Lung (tissue), 12 donors: ENCODE data around the gene CKB. TPM values are rescaled to one million over a fixed set of nuclear protein-coding genes. Genes with fewer than 3 reads are reported as not detected.

ENCODE experiments used
- ATAC-seq: fragments of 200-7000 bp; cut with Tn5 transposase; one replicate; pipeline ENCODE4 v1.9.1; 2020; ENCODE audit warnings: moderate number of reproducible peaks; ENCODE audit not compliant: insufficient read depth, low FRiP score
- DNase-seq, 3 donors: peaks; one replicate each; pipeline ENCODE4 v3.0.0-alpha.2; 2013 to 2017
- H3K27ac ChIP-seq, 2 donors: one replicate each; pipeline ENCODE4 v1.5.1; 2013; ENCODE audit warnings: mild to moderate bottlenecking in 2 of 2, moderate library complexity in 2 of 2, control low read depth in 1 of 2, inconsistent platforms in 1 of 2, low read depth in 1 of 2, low read length in 1 of 2
- H3K27me3 ChIP-seq, 3 donors: one replicate each; pipeline ENCODE4 v1.5.1; 2013; ENCODE audit warnings: low read length in 2 of 3; ENCODE audit not compliant: control insufficient read depth in 3 of 3, insufficient read depth in 3 of 3
- H3K36me3 ChIP-seq, 4 donors: one replicate each; pipeline ENCODE4 v1.5.1; 2013; ENCODE audit warnings: low read length in 4 of 4, mild to moderate bottlenecking in 1 of 4, moderate library complexity in 1 of 4; ENCODE audit not compliant: control insufficient read depth in 4 of 4, insufficient read depth in 4 of 4
- H3K4me1 ChIP-seq, 5 donors: one replicate each; pipeline ENCODE4 v1.5.1; 2013; ENCODE audit warnings: low read length in 5 of 5, mild to moderate bottlenecking in 2 of 5, moderate library complexity in 1 of 5; ENCODE audit not compliant: control insufficient read depth in 5 of 5, insufficient read depth in 5 of 5
- H3K4me3 ChIP-seq: one replicate; pipeline ENCODE4 v1.5.1; 2013; ENCODE audit warnings: mild to moderate bottlenecking, control low read depth, moderate library complexity
- H3K9ac ChIP-seq, 2 donors: one replicate each; pipeline ENCODE4 v1.5.1; 2013; ENCODE audit warnings: low read length in 2 of 2, control low read depth in 1 of 2; ENCODE audit not compliant: insufficient read depth in 1 of 2
- H3K9me3 ChIP-seq, 4 donors: one replicate each; pipeline ENCODE4 v1.5.1; 2013; ENCODE audit warnings: low read length in 3 of 4, mild to moderate bottlenecking in 1 of 4, moderate library complexity in 1 of 4; ENCODE audit not compliant: control insufficient read depth in 4 of 4, insufficient read depth in 3 of 4
- WGBS, 2 donors: extraction: QIAGEN DNeasy Blood & Tissue Kit; methylation state at CpG; one replicate each; pipeline ENCODE4 v1.1.7; 2013; 5-methylcytosine and 5-hydroxymethylcytosine counted together
- polyA plus RNA-seq, 2 donors: library from polyadenylated mRNA; stranded (reverse); fragments of 200-250 nt; gene quantifications; one replicate each; pipeline ENCODE4 v1.2.1, GENCODE V29; 2013
- total RNA-seq, 2 donors: library from RNA; depleted of rRNA in 1 of 2; stranded (reverse); fragments of >200 nt in 1 of 2; gene quantifications; one replicate each; pipeline ENCODE4 v1.2.1, GENCODE V29; 2014 to 2021
- TF ChIP-seq, protein P1 (sequence below): IDR thresholded peaks from 2 replicates; pipeline ENCODE4 v1.5.1; 2012; ENCODE audit warnings: mild to moderate bottlenecking; ENCODE audit errors: control extremely low read depth, extremely low read depth
- donor health status: control.
- donor health status: control.
- donor health status: Bipolar disorder and iron deficiency.
- donor health status: healthy.
- donor health status: DM: yes; HTN: yes; CAD: no.

Gene CKB
- total and polyA plus RNA-seq, 4 donors = 111 to 356 (median 277) TPM

GRCh38 chr14:103480595-103480994 lies 42.0 kb downstream of the CKB start:
- no peak overlapping the region for H3K27ac ChIP-seq
- no peaks in the 10 kb centered on the region for H3K9me3 ChIP-seq
- DNase-seq (no peak), ATAC-seq (no peak)
- no peak overlapping the region for H3K9ac ChIP-seq
- TF ChIP-seq, protein P1, sequence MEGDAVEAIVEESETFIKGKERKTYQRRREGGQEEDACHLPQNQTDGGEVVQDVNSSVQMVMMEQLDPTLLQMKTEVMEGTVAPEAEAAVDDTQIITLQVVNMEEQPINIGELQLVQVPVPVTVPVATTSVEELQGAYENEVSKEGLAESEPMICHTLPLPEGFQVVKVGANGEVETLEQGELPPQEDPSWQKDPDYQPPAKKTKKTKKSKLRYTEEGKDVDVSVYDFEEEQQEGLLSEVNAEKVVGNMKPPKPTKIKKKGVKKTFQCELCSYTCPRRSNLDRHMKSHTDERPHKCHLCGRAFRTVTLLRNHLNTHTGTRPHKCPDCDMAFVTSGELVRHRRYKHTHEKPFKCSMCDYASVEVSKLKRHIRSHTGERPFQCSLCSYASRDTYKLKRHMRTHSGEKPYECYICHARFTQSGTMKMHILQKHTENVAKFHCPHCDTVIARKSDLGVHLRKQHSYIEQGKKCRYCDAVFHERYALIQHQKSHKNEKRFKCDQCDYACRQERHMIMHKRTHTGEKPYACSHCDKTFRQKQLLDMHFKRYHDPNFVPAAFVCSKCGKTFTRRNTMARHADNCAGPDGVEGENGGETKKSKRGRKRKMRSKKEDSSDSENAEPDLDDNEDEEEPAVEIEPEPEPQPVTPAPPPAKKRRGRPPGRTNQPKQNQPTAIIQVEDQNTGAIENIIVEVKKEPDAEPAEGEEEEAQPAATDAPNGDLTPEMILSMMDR = no peak
- peaks cover 16 to 40% (median 28%) of the 10 kb centered on the region in 4 donors for H3K36me3 ChIP-seq
- 35 to 56% methylated on average over 3 of the region's 3 CpGs for WGBS, 2 donors
- H3K27me3 ChIP-seq = no peaks in the 10 kb centered on the region
- no peaks in the 10 kb centered on the region for H3K4me1 ChIP-seq
- no peak overlapping the region for H3K4me3 ChIP-seq

DNA sequence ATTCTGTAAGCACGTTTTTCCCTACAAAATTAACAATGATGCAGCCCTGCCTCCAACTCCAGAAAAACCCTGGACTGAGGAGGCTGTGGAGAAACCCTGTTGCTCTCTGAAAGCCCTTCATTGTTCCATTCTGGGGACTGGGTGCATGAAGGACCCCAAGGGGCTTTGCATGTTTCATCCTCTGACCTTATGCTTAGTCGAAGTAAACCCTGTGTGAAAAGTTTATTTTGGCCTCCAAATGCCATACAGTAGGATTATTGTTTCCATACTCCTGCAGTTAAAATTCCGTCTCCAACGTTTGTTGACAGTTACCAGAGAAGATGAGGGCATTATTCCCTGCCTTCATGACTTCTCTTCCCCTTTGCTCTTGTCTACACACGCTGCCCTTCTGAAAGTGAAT lies 46.0 kb downstream of the CKB start:
- TF ChIP-seq, protein P1 = no peak
- ATAC-seq (no peak), DNase-seq (no peak)
- no peaks in the 10 kb centered on the region for H3K4me1 ChIP-seq
- H3K4me3 ChIP-seq = no peak overlapping the region
- WGBS, 2 donors = 93 to 96% methylated on average over 5 of the region's 5 CpGs
- H3K9ac ChIP-seq = no peak overlapping the region
- H3K9me3 ChIP-seq = no peaks in the 10 kb centered on the region
- H3K27ac ChIP-seq = no peak overlapping the region
- H3K36me3 ChIP-seq = peaks cover 26 to 39% (median 28%) of the 10 kb centered on the region in 4 donors
- H3K27me3 ChIP-seq = no peaks in the 10 kb centered on the region

DNA sequence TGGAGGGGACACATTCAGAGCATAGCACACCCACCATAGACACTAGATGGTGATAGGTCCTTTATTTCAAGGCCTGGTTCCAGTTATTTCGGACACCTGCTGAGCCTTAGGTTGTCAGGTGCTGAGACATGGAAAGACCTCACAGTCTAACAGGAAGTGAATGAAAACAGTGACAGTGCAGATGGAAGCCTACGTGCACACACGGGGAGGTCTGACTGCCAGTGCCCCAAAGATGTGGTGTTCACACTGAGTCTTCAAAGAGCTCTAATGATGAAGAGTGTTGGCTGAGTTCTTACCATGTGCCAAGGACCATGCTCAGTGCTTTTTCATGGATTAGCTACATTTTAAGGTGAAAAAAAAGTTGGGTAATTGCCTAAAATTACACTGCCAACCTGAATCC lies 46.6 kb downstream of the CKB start:
- no peak for DNase-seq
- WGBS, 2 donors = 91% methylated on average over 3 of the region's 3 CpGs
- peaks cover 27 to 42% (median 31%) of the 10 kb centered on the region in 4 donors for H3K36me3 ChIP-seq
- H3K4me3 ChIP-seq = no peak overlapping the region
- H3K9ac ChIP-seq = no peak overlapping the region
- H3K27ac ChIP-seq = no peak overlapping the region
- no peaks in the 10 kb centered on the region for H3K27me3 ChIP-seq
- H3K4me1 ChIP-seq = no peaks in the 10 kb centered on the region
- ATAC-seq = no peak
- TF ChIP-seq, protein P1 = no peak
- no peaks in the 10 kb centered on the region for H3K9me3 ChIP-seq

GRCh38 chr14:103474893-103475292 lies 47.7 kb downstream of the CKB start:
- no peaks in the 10 kb centered on the region for H3K4me1 ChIP-seq
- no peak for ATAC-seq
- no peak overlapping the region for H3K4me3 ChIP-seq
- DNase-seq = no peak
- H3K36me3 ChIP-seq = peaks cover 22 to 41% (median 29%) of the 10 kb centered on the region in 4 donors
- H3K27ac ChIP-seq = no peak overlapping the region
- TF ChIP-seq, protein P1 = no peak
- H3K9me3 ChIP-seq = no peaks in the 10 kb centered on the region
- H3K9ac ChIP-seq = no peak overlapping the region
- 92 to 93% methylated on average over 5 of the region's 5 CpGs for WGBS, 2 donors
- no peaks in the 10 kb centered on the region for H3K27me3 ChIP-seq
